GM12878 (cell line): ENCODE data around the gene SRSF11. TPM values are rescaled to one million over a fixed set of nuclear protein-coding genes. Genes with fewer than 3 reads are reported as not detected.

Experiments used
- ATAC-seq: fragments of 200-7000 bp; cut with Tn5 transposase; 3 replicates; pipeline ENCODE4 v1.9.1; 2020; ENCODE audit warnings: mild to moderate bottlenecking, moderate library complexity
- BruUV-seq: library from RNA; stranded (reverse); fragments of 400-500 nt; replicated peaks from 2 replicates; lab custom pipeline; 2021; lab: Mats Ljungman, UMichigan
- CTCF ChIA-PET: fragments of 300-600 bp; sonication (Branson Sonifier 250); formaldehyde crosslinking; extraction: SDS; loops from one replicate; lab custom pipeline; 2021; ENCODE audit warnings: inconsistent platforms; lab: Yijun Ruan, JAX
- POLR2A ChIA-PET: fragments of 350-600 bp; formaldehyde crosslinking; extraction: SDS; loops from one replicate; lab custom pipeline; 2021; ENCODE audit warnings: inconsistent platforms; lab: Charles Lee
- RAD21 ChIA-PET: fragments of 300-600 bp; sonication (Branson Sonifier 250); formaldehyde crosslinking; loops from one replicate; lab custom pipeline; 2023; ENCODE audit warnings: antibody characterized with exemption; ENCODE audit not compliant: unreplicated experiment; lab: Charles Lee
- SMC1A ChIA-PET: fragments of 300-600 bp; sonication (Branson Sonifier 250); formaldehyde crosslinking; loops from one replicate; lab custom pipeline; 2023; ENCODE audit not compliant: unreplicated experiment, uncharacterized antibody; lab: Charles Lee
- DNase-seq: peaks from one replicate; pipeline ENCODE4 v3.0.0-alpha.2; 2011; ENCODE audit warnings: low read depth, low spot score
- FAIRE-seq: peaks from 3 replicates; lab custom pipeline; 2011; peaks lifted over from hg19 to GRCh38; lab: Jason Lieb, UNC
- H2AFZ ChIP-seq: 2 replicates; pipeline ENCODE4 v1.6.0; 2011; ENCODE audit warnings: low read depth, low read length, control low read depth; ENCODE audit not compliant: control insufficient read depth
- H3K27ac ChIP-seq: 2 replicates; pipeline ENCODE4 v1.5.1; 2011; ENCODE audit warnings: control low read depth; ENCODE audit not compliant: control insufficient read depth, insufficient read depth
- H3K27me3 ChIP-seq, 2 experiments: replicated peaks in 1 of 2; 2 replicates each; pipeline versions ENCODE4 v1.6.0 to v1.6.1; 2011; ENCODE audit warnings: low read length in 1 of 2; ENCODE audit not compliant: control insufficient read depth in 2 of 2, insufficient read depth in 2 of 2
- H3K36me3 ChIP-seq, 2 experiments: 2 replicates each; pipeline ENCODE4 v1.5.1; 2011; ENCODE audit warnings: low read length in 1 of 2; ENCODE audit not compliant: control insufficient read depth in 2 of 2, insufficient read depth in 2 of 2
- H3K4me1 ChIP-seq: 2 replicates; pipeline ENCODE4 v1.6.1; 2011; ENCODE audit warnings: mild to moderate bottlenecking, low read length, moderate library complexity, mixed read lengths; ENCODE audit not compliant: control insufficient read depth, insufficient read depth
- H3K4me2 ChIP-seq: 2 replicates; pipeline ENCODE4 v1.6.0; 2011; ENCODE audit warnings: control low read depth; ENCODE audit not compliant: control insufficient read depth, insufficient read depth
- H3K4me3 ChIP-seq: fragments of 200-600 bp; sonication (generic); 2 replicates; pipeline ENCODE4 v1.5.1; 2016
- H3K79me2 ChIP-seq: 2 replicates; pipeline ENCODE4 v1.6.0; 2011; ENCODE audit warnings: low read length; ENCODE audit not compliant: control insufficient read depth, insufficient read depth
- H3K9ac ChIP-seq: 2 replicates; pipeline ENCODE4 v1.8.0; 2011; ENCODE audit warnings: low read length, control low read depth, mixed read lengths; ENCODE audit not compliant: control insufficient read depth, insufficient read depth
- H3K9me3 ChIP-seq: replicated peaks from 3 replicates; pipeline ENCODE4 v1.5.1; 2011; ENCODE audit warnings: mild to moderate bottlenecking, low read length; ENCODE audit not compliant: control insufficient read depth, insufficient read depth
- H4K20me1 ChIP-seq: 2 replicates; pipeline ENCODE4 v1.6.0; 2011; ENCODE audit not compliant: control insufficient read depth, insufficient read depth
- BCLAF1 ChIP-seq: fragments of 450-650 bp; IDR thresholded peaks from 2 replicates; pipeline ENCODE4 v1.6.1; 2017; ENCODE audit warnings: antibody characterized with exemption, mild to moderate bottlenecking, moderate library complexity
- BMI1 ChIP-seq: fragments of 450-650 bp; IDR thresholded peaks from 2 replicates; pipeline ENCODE4 v1.6.1; 2016; ENCODE audit warnings: mild to moderate bottlenecking, moderate library complexity, borderline replicate concordance
- CBX3 ChIP-seq: fragments of 200-600 bp; sonication (generic); IDR thresholded peaks from 2 replicates; pipeline ENCODE4 v1.6.1; 2016; ENCODE audit warnings: low read depth, borderline replicate concordance
- CEBPB ChIP-seq, 2 experiments: fragments of 150-350 bp in 1 of 2; IDR thresholded peaks; 2 replicates each; pipeline ENCODE4 v1.6.1; 2012 to 2014; ENCODE audit warnings: low read depth in 2 of 2, low read length in 2 of 2, borderline replicate concordance in 1 of 2, inconsistent platforms in 1 of 2
- CREB1 ChIP-seq: IDR thresholded peaks from 2 replicates; pipeline ENCODE4 v1.6.1; 2012; ENCODE audit warnings: low read depth, mild to moderate bottlenecking, inconsistent platforms
- HDGF ChIP-seq: fragments of 450-650 bp; IDR thresholded peaks from 2 replicates; pipeline ENCODE4 v1.6.1; 2016; ENCODE audit warnings: antibody characterized with exemption
- JUNB ChIP-seq: IDR thresholded peaks from 2 replicates; pipeline ENCODE4 v1.6.1; 2016; ENCODE audit warnings: antibody characterized with exemption, mild to moderate bottlenecking
- JUND ChIP-seq: IDR thresholded peaks from 2 replicates; pipeline ENCODE4 v1.6.1; 2012; ENCODE audit warnings: low read depth, mild to moderate bottlenecking, low read length, improper control_type of control experiment, moderate library complexity
- RAD21 ChIP-seq: IDR thresholded peaks from 2 replicates; pipeline ENCODE4 v1.6.1; 2011; ENCODE audit warnings: mild to moderate bottlenecking, low read depth, low read length, moderate library complexity; ENCODE audit not compliant: insufficient read depth
- RCOR1 ChIP-seq: conservative IDR thresholded peaks from 2 replicates; pipeline ENCODE4 v1.6.1; 2012; ENCODE audit warnings: low read depth, low read length, improper control_type of control experiment
- RELB ChIP-seq: fragments of 450-650 bp; IDR thresholded peaks from 2 replicates; pipeline ENCODE4 v1.6.1; 2017; ENCODE audit warnings: low read depth, mild to moderate bottlenecking, moderate library complexity
- SRF ChIP-seq, 2 experiments: IDR thresholded peaks; 2 replicates each; pipeline ENCODE4 v1.6.1; 2011; ENCODE audit warnings: low read depth in 2 of 2, low read length in 2 of 2, mild to moderate bottlenecking in 1 of 2, moderate library complexity in 1 of 2
- SUZ12 ChIP-seq: fragments of 200-600 bp; sonication (generic); IDR thresholded peaks from one replicate; pipeline ENCODE4 v1.6.1; 2018; ENCODE audit warnings: antibody characterized with exemption, mild to moderate bottlenecking; ENCODE audit not compliant: unreplicated experiment
- TARDBP ChIP-seq: IDR thresholded peaks from 2 replicates; pipeline ENCODE4 v1.6.1; 2016; ENCODE audit warnings: borderline replicate concordance
- ZNF207 ChIP-seq: fragments of 450-650 bp; IDR thresholded peaks from 2 replicates; pipeline ENCODE4 v1.6.1; 2014; ENCODE audit warnings: antibody characterized with exemption, mild to moderate bottlenecking, borderline replicate concordance
- WGBS: methylation state at CpG from one replicate; pipeline ENCODE4 v1.1.6; 2016; ENCODE audit warnings: low lambda C conversion rate; ENCODE audit not compliant: insufficient replicate concordance, insufficient coverage; ENCODE audit errors: missing lambda C conversion rate; 5-methylcytosine and 5-hydroxymethylcytosine counted together
- in situ Hi-C: fragments of 300-500 bp; cut with MboI; formaldehyde crosslinking; loops from 9 replicates; pipeline ENCODE4 v1.14.3; 2018; ENCODE audit warnings: mixed read lengths
- intact Hi-C: fragments of 100-400 bp; cut with micrococcal nuclease; formaldehyde crosslinking; loops from one replicate; pipeline ENCODE4 v1.14.2; 2022; ENCODE audit not compliant: unreplicated experiment
- polyA plus RNA-seq, 11 experiments: library from polyadenylated mRNA; depleted of rRNA in 4 of 11; unstranded in 6 of 11; stranded (reverse) in 5 of 11; fragments of >200 nt; fragmentation: Nextera tagmentation in 4 of 11; fragmentation: Illumina TruSeq in 1 of 11; extraction: Ambion mirVana in 4 of 11; extraction: Trizol in 1 of 11; gene quantifications; 1 replicate in 1 of 11; 2 replicates in 10 of 11; pipeline versions ENCODE4 v1.2.1 to v1.2.3, GENCODE V29; 2011 to 2016; ENCODE audit warnings: inconsistent platforms in 2 of 11, missing spikeins in 2 of 11, low read depth in 1 of 11
- total RNA-seq, 4 experiments: library from RNA; depleted of rRNA in 3 of 4; stranded (reverse); fragments of >200 nt in 3 of 4; fragmentation: Illumina TruSeq in 1 of 4; extraction: Trizol in 1 of 4; gene quantifications; 2 replicates each; pipeline versions ENCODE4 v1.2.1 to v1.2.3, GENCODE V29; 2013 to 2021

The SRSF11 gene
- total and polyA plus RNA-seq, 10 of the 15 experiments (the other 5 are each of a cell fraction or from before 2014, with no cell fraction given) = 83.0 to 424 (median 207) TPM

- TF ChIP-seq RELB (no peak), SUZ12 (no peak), BCLAF1 (no peak), RAD21 (no peak)
Observed at GRCh38 chr1:70205071-70205433, 16.1 kb upstream of the SRSF11 start (continued).

- ChIA-PET POLR2A (interaction anchor here (0.7 to 3.3 kb wide), 4 partner anchors 11 to 149 kb away, joined by 3 to 21 read pairs (median 4); partner anchors contain the start of genes ANKRD13C and SRSF11), RAD21 (interaction anchor here (0.7 to 1.3 kb wide), 3 partner anchors 15 to 149 kb away, joined by 3 read pairs; partner anchors contain the start of gene ANKRD13C), CTCF (interaction anchor here (0.6 to 1.7 kb wide), 6 partner anchors 9 to 205 kb away, joined by 3 to 14 read pairs (median 4); partner anchors contain the start of genes CTH and SRSF11), SMC1A (interaction anchor here (0.7 to 1.1 kb wide), 9 partner anchors 9 to 303 kb away, joined by 3 to 7 read pairs (median 3); partner anchors contain the start of gene SRSF11)
- Histone ChIP-seq H3K36me3 (no peaks in the 10 kb centered on the region; a peak in 1 of 4 replicates), H3K9ac (peak within 1 kb of the TSS; percentile 83), H3K27ac (peak within 1 kb of the TSS; percentile 74), H3K79me2 (peaks cover 93% of the 10 kb centered on the region), H3K4me1 (peaks cover 11% of the 10 kb centered on the region), H2AFZ (peak within 1 kb of the TSS; percentile 93), H3K4me3 (peak within 1 kb of the TSS; percentile 83), H4K20me1 (no peaks in the 10 kb centered on the region), H3K27me3 (no peaks in the 10 kb centered on the region), H3K4me2 (peak within 1 kb of the TSS; percentile 52), H3K9me3 (no peaks in the 10 kb centered on the region)
- FAIRE-seq = peak; percentile 90
- in situ Hi-C loops (no loop called here), intact Hi-C loops (loop anchor here (1.0 to 10.0 kb wide), 4 partner anchors 16 to 875 kb away; partner anchors contain the start of genes ANKRD13C, CTH, SRSF11 and ZRANB2)
- ATAC-seq = peak; percentile 83
- peak; percentile 84 for DNase-seq
- WGBS = under 1% methylated on average over 47 of the region's 47 CpGs
- BruUV-seq = no TSS peak
- TF ChIP-seq TARDBP = 0 out of 2 replicates have a peak, but pooled peaks have one; percentile 74
- TF ChIP-seq CBX3 = no peak
- no peak for TF ChIP-seq RCOR1
- TF ChIP-seq CREB1 = peak; percentile 100
- TF ChIP-seq ZNF207 = peak; percentile 94; the same call in 1 of the 2 replicates
- no peak for TF ChIP-seq JUNB
- peak in 1 of 2 experiments; percentile 19; a peak in 1 of 4 replicates for TF ChIP-seq CEBPB (IDR thresholded peaks at IDR 0.05; ENCODE audit: borderline replicate concordance in 1 of 2, low read depth in 2 of 2, low read length in 2 of 2)
- no peak for TF ChIP-seq BMI1
- peak in 1 of 2 experiments; percentile 79; a peak in 2 of 4 replicates for TF ChIP-seq SRF (IDR thresholded peaks at IDR 0.05; ENCODE audit: low read depth in 2 of 2, low read length in 2 of 2)
- 0 out of 2 replicates have a peak, but pooled peaks have one; percentile 31 for TF ChIP-seq HDGF
- TF ChIP-seq JUND = no peak
Observed at GRCh38 chr1:70205434-70206118, 15.6 kb upstream of the SRSF11 start, which contains the start of gene LRRC40. Gene LRRC40 (minus strand): TSS chr1:70205579. CDS start chr1:70205540, 39 bp downstream.
